Stomach (tissue), 9 donors: ENCODE results near the gene MISP. TPM values are rescaled to one million over a fixed set of nuclear protein-coding genes. Genes with fewer than 3 reads are reported as not detected.

ENCODE experiments used
- DNase-seq, 2 donors: peaks; one replicate each; pipeline versions ENCODE4 v3.0.0 to v3.0.0-alpha.2; 2013 to 2019
- H3K27ac ChIP-seq, 5 donors: fragments of 200-600 bp in 4 of 5; sonication (generic) in 4 of 5; one replicate each; pipeline ENCODE4 v1.5.1; 2013 to 2019; ENCODE audit warnings: mild to moderate bottlenecking in 1 of 5, moderate library complexity in 1 of 5
- H3K27me3 ChIP-seq, 3 donors: fragments of 200-600 bp; sonication (generic); one replicate each; pipeline ENCODE4 v1.5.1; 2017 to 2019; ENCODE audit warnings: mixed run types in 1 of 3
- H3K36me3 ChIP-seq, 4 donors: fragments of 200-600 bp; sonication (generic); 1 replicate in 3 of 4; 2 replicates in 1 of 4; pipeline ENCODE4 v1.5.1; 2016 to 2019
- H3K4me1 ChIP-seq, 4 donors: fragments of 200-600 bp; sonication (generic); one replicate each; pipeline ENCODE4 v1.5.1; 2016 to 2019
- H3K4me3 ChIP-seq, 4 donors: fragments of 200-600 bp; sonication (generic) in 3 of 4; one replicate each; pipeline ENCODE4 v1.5.1; 2016 to 2019; ENCODE audit warnings: mild to moderate bottlenecking in 1 of 4
- H3K9me3 ChIP-seq, 4 donors: fragments of 200-600 bp; sonication (generic); one replicate each; pipeline ENCODE4 v1.5.1; 2016 to 2019
- EP300 ChIP-seq: sonication (generic); formaldehyde crosslinking; IDR thresholded peaks from one replicate; pipeline ENCODE4 v1.6.1; 2017; ENCODE audit warnings: antibody characterized with exemption
- POLR2A ChIP-seq, 4 donors: fragments of 450-650 bp; IDR thresholded peaks; one replicate each; pipeline ENCODE4 v1.6.1; 2016; ENCODE audit warnings: antibody characterized with exemption in 4 of 4, control low read depth in 2 of 4, mild to moderate bottlenecking in 1 of 4, moderate library complexity in 1 of 4
- POLR2AphosphoS5 ChIP-seq, 3 donors: sonication (generic); formaldehyde crosslinking; IDR thresholded peaks; one replicate each; pipeline ENCODE4 v1.6.1; 2016; ENCODE audit warnings: antibody characterized with exemption in 3 of 3
- WGBS, 5 donors: extraction: QIAGEN DNeasy Blood & Tissue Kit in 3 of 5; methylation state at CpG; one replicate each; pipeline versions ENCODE4 v1.1.5 to v1.1.7; 2013 to 2018; 5-methylcytosine and 5-hydroxymethylcytosine counted together
- intact Hi-C: fragments of 100-400 bp; cut with DNase I; formaldehyde crosslinking; loops from one replicate; pipeline ENCODE4 v1.15.1; 2023; ENCODE audit warnings: low total_unique reads
- polyA plus RNA-seq, 3 donors: library from polyadenylated mRNA; stranded (reverse); fragments of 200-250 nt; gene quantifications; one replicate each; pipeline ENCODE4 v1.2.3, GENCODE V29; 2013
- total RNA-seq, 5 donors: library from RNA; depleted of rRNA; stranded (reverse); fragments of >200 nt; gene quantifications; one replicate each; pipeline versions ENCODE4 v1.1.0 to v1.2.3, GENCODE V29; 2014 to 2016
- TF ChIP-seq, protein P1 (sequence below), 7 experiments: fragments of 450-650 bp in 4 of 7; fragments of 200-600 bp in 3 of 7; sonication (generic) in 3 of 7; IDR thresholded peaks; one replicate each; pipeline ENCODE4 v1.5.1; 2016 to 2019; ENCODE audit warnings: antibody characterized with exemption in 7 of 7, control low read depth in 2 of 7, mild to moderate bottlenecking in 1 of 7
- donor health status: healthy with polysubstance abuse.
- donor health status: Bipolar disorder and iron deficiency.
- donor health status: healthy.

Gene MISP
- total and polyA plus RNA-seq, 8 donors, result 2.1 to 149 (median 12.7) TPM

DNA sequence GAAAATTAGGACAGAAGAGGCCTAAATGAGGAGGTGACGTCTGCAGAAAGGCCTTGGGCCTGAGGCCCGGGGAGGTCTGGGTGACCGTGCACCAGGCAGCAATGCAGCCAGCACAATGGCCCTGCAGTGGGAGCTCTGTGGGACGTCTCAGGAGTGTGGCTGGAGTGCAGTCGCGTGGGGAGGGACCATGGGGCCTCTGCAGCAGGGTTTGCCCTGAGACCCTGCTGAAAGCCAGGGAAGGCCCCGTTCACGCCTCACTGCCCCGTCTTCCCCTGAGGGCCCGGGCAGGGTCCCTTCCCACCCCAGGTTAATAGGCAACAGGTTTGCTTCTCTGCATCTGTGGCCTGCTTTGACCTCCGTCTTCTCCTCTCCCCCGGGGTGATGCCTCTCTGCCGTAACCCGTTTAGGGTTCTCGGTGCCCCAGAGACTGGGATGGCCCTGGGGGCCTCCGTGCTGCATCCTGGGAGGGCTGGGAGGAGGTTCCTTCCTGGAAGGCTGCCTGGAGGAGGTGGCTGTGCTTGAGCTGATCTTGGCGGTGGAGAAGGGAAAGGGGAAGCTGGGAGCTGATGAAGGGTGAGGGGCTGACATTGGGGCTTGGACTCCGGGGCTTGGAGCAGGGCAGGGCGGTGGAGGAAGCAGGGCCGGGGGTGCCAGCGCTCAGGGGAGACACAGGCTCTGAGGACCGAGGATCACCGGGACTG, 32.5 kb upstream of the MISP start:
- no peak for DNase-seq
- Histone ChIP-seq H3K9me3 (peaks cover 0 to 10% (median 3%) of the 10 kb centered on the region in 4 donors), H3K4me1 (peaks cover 10 to 28% (median 24%) of the 10 kb centered on the region in 4 donors), H3K4me3 (no peak overlapping the region), H3K36me3 (peaks cover 0 to 7% (median 0%) of the 10 kb centered on the region in 4 donors), H3K27ac (peak overlapping the region in 2 of 5 donors; percentile 72 to 76), H3K27me3 (peaks cover 0 to 55% (median 26%) of the 10 kb centered on the region in 3 donors)
- TF ChIP-seq POLR2AphosphoS5 (IDR thresholded peaks at IDR 0.05) (no peak), POLR2A (IDR thresholded peaks at IDR 0.05) (no peak), EP300 (no peak)
- TF ChIP-seq, protein P1, sequence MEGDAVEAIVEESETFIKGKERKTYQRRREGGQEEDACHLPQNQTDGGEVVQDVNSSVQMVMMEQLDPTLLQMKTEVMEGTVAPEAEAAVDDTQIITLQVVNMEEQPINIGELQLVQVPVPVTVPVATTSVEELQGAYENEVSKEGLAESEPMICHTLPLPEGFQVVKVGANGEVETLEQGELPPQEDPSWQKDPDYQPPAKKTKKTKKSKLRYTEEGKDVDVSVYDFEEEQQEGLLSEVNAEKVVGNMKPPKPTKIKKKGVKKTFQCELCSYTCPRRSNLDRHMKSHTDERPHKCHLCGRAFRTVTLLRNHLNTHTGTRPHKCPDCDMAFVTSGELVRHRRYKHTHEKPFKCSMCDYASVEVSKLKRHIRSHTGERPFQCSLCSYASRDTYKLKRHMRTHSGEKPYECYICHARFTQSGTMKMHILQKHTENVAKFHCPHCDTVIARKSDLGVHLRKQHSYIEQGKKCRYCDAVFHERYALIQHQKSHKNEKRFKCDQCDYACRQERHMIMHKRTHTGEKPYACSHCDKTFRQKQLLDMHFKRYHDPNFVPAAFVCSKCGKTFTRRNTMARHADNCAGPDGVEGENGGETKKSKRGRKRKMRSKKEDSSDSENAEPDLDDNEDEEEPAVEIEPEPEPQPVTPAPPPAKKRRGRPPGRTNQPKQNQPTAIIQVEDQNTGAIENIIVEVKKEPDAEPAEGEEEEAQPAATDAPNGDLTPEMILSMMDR (IDR thresholded peaks at IDR 0.05), result no peak
- intact Hi-C loops, result no loop called here
- 66 to 76% (median 74%) methylated on average over 22 to 23 of the region's 23 CpGs for WGBS, 5 donors

DNA sequence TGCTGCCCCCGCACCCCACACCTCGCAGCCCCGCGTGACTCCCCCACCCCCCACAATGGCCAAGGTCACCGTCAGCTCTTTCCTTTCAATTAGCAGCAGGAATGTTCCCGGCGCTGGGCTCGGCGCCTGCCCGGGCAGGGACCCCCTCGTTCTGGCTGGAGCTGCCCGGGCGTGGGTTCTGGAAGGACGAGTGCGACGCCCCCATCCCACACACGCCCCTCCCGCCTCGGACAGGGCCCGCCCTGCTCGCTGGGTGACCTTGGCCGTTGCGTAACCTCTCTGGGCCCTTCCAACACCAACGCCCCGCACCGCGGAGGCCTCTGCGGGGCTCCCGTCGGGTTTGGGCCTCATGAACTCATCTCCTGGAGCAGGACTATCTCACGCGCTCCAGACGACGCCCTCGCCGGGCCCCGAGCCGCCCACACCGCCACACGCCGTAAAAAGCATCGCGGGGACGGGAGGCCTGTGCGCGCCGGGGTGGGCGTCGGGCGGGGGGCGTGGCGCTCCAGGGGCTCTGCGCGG, 31.9 kb upstream of the MISP start:
- Histone ChIP-seq H3K27me3 (peaks cover 0 to 55% (median 26%) of the 10 kb centered on the region in 3 donors), H3K4me3 (peak overlapping the region in 1 of 4 donors; percentile 31), H3K27ac (peak overlapping the region in 4 of 5 donors; percentile 37 to 76 (median 56)), H3K9me3 (peaks cover 0 to 10% (median 3%) of the 10 kb centered on the region in 4 donors), H3K4me1 (peaks cover 10 to 28% (median 24%) of the 10 kb centered on the region in 4 donors), H3K36me3 (peaks cover 0 to 7% (median 0%) of the 10 kb centered on the region in 4 donors)
- 20 to 46% (median 43%) methylated on average over 10 to 54 of the region's 54 CpGs for WGBS, 5 donors
- DNase-seq, result peak in 1 of 2 donors; percentile 86
- intact Hi-C loops, result no loop called here
- TF ChIP-seq, protein P1 (IDR thresholded peaks at IDR 0.05), result no peak
- no peak for TF ChIP-seq POLR2A (IDR thresholded peaks at IDR 0.05)

GRCh38 chr19:719636-720344, 31.1 kb upstream of the MISP start:
- Histone ChIP-seq H3K4me3 (peak overlapping the region in 2 of 4 donors; percentile 15 to 31), H3K27ac (peak overlapping the region in 4 of 5 donors; percentile 37 to 76 (median 56)), H3K9me3 (peaks cover 0 to 10% (median 3%) of the 10 kb centered on the region in 4 donors), H3K36me3 (peaks cover 0 to 7% (median 0%) of the 10 kb centered on the region in 4 donors), H3K4me1 (peaks cover 10 to 28% (median 24%) of the 10 kb centered on the region in 4 donors), H3K27me3 (peaks cover 0 to 55% (median 26%) of the 10 kb centered on the region in 3 donors)
- DNase-seq, result peak in 1 of 2 donors; percentile 85
- 16 to 34% (median 21%) methylated on average over 50 to 79 of the region's 79 CpGs for WGBS, 5 donors
- intact Hi-C loops, result no loop called here
- TF ChIP-seq POLR2AphosphoS5 (IDR thresholded peaks at IDR 0.05), result no peak
- TF ChIP-seq, protein P1 (IDR thresholded peaks at IDR 0.05), result no peak
- TF ChIP-seq EP300, result no peak
- TF ChIP-seq POLR2A (IDR thresholded peaks at IDR 0.05), result no peak
